Raji (cell line): ENCODE data around the gene TOMM22.

ENCODE experiments used
- POLR2A ChIP-seq: IDR thresholded peaks from 2 replicates; pipeline ENCODE4 v1.6.1; 2011; ENCODE audit warnings: low read depth, low read length, control low read depth; ENCODE audit not compliant: insufficient read depth

Gene TOMM22

DNA sequence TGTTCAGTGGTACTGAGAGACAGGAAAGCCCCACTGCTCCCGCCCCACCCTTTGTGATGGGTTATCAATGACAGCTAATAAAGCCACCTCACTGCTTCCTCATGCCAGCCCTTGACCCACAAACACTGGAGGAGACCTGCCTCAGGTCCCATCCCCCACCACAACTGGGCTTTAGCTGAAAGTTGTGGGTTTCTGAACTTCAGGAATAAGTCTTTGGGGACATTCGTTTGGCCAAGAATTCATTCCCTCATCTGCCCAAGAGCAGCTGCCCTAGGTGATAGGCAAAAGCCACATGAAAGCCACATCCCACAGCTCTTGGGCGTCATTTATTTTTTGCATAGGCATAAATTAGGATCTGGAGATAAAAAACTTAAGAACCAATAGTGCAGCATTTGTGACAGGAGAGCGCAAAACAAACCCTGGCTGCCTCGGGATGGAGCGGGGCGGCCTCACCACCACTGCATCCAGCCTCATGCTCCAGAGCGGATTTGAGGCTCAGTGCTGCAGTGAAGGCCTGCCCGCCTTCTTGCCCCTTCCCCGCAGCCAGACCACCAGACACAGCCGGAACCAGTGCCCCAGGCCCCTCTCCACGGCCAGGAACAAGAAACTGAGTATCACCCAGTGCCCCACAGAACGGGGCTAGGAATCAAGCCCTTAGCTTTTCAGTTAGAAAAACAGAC lies 52.8 kb downstream of the TOMM22 start:
- no peak for TF ChIP-seq POLR2A
